Amniotic stem cell (primary cell): ENCODE results near the gene CNGA4.
"Not testable (repeated sequence)": the region's sequence is repeated elsewhere in the genome, so short reads cannot be mapped to it uniquely, and the experiment has no call there.

ENCODE experiments used
- DNase-seq: peaks from one replicate; lab custom pipeline; 2025; lab: John Stamatoyannopoulos, UW

Gene CNGA4

GRCh38 chr11:6263662-6264061 lies 24.8 kb downstream of the CNGA4 start:
- DNase-seq: no peak

DNA sequence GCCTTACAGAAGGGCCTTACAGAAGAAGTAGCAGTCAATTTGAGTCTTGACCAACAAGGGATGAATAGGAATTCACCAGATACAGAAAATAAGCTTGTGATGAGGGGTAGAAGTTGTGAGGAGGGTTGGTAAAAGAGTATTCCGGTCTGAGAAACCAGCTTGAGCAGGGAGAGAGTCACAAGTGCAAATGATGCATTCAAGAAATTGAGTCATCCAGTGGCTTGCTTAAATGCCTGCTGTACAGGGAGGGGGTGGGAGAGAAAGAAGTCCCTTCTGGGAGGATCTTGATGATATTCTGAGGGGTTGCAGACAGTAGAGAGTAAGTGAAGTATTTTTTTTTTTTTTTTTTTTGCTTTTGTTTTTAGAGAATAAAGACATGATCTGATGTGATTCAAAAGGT lies 29.9 kb downstream of the CNGA4 start:
- no peak for DNase-seq

- no peak for DNase-seq
Observed at GRCh38 chr11:6269994-6270393, 31.1 kb downstream of the CNGA4 start.

DNA sequence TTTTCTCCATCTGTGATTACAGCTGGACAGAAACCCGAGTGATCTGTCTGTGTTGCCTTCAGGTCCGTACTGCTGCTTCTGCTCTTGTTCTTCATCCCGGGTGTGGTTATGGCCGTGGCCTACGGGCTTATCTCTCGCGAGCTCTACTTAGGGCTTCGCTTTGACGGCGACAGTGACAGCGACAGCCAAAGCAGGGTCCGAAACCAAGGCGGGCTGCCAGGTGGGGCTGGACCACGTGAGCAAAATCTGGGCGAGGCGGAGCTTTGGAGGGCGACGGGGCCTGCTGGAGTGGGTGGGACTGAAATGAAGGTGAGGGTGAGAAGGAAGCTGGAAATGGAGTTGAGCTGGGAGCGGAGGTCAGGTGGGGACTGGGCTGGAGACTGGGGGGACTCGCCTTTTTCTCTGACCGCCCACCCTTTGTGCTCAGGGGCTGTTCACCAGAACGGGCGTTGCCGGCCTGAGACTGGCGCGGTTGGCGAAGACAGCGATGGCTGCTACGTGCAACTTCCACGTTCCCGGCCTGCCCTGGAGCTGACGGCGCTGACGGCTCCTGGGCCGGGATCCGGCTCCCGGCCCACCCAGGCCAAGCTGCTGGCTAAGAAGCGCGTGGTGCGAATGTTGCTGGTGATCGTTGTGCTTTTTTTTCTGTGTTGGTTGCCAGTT lies 31.8 kb downstream of the CNGA4 start:
- DNase-seq: no peak

DNA sequence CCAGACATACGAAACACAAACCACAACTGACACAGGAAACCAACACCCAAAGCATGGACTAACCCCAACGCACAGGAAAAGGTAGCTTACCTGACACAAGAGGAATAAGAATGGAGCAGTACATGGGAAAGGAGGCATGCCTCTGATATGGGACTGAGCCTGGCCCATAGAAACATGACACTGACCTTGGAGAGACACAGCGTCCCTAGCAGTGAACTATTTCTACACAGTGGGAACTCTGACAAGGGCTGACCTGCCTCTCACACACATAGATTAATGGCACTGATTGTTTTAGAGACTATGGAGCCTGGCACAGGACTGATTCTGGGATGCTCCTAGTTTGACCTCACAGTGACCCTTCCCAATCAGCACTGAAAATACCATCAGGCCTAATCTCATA lies 32.7 kb downstream of the CNGA4 start:
- no peak for DNase-seq

- no peak for DNase-seq
Observed at GRCh38 chr11:6273188-6273587, 34.3 kb downstream of the CNGA4 start.

DNA sequence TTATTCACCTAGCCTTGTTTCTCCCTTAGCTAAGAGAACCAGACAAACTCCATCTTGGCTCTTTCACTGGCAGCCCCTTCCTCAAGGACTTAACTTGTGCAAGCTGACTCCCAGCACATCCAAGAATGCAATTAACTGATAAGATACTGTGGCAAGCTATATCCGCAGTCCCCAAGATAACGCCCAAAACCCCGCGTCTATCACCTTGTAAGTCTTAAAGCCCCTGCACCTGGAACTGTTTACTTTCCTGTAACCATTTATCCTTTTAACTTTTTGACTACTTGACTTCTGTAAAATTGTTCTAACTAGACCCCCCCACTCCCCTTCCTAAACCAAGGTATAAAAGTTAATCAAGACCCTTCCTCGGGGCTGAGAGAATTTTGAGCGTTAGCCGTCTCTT lies 41.9 kb downstream of the CNGA4 start:
- DNase-seq: not testable (repeated sequence)

DNA sequence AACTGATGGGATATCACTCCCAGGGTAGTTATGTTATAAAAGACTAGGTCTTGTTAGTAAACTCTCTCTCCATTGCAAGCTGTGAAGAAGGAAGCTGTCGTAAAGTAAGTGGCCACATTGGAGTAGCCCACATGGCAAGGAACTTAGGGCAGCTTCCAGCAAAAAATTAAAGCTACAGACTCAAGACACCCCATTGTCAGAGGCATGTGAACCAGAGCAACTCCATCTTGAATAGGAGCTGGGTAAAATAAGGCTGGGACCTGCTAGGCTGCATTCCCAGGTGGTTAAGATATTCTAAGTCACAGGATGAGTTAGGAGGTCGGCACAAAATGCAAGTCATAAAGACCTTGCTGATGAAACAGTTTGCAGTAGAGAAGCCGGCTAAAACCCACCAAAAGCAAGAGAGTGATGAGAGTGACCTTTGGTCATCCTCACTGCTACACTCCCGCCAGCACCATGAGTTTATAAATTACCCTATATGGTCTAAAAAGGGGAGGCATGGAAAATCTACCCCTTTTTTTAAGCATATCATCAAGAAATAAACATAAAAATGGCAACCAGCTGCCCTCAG lies 44.6 kb downstream of the CNGA4 start:
- DNase-seq: no peak

- DNase-seq: no peak
Observed at GRCh38 chr11:6284250-6284649, 45.4 kb downstream of the CNGA4 start.

GRCh38 chr11:6285019-6285418 lies 46.1 kb downstream of the CNGA4 start:
- DNase-seq: no peak
